VCaP (cell line): ENCODE measurements around the gene PKN1.

ENCODE experiments used
- H3K27ac ChIP-seq: fragments of 450-650 bp; 2 replicates; pipeline ENCODE4 v1.5.1; 2017
- CTCF ChIP-seq: fragments of 450-650 bp; conservative IDR thresholded peaks from 2 replicates; pipeline ENCODE4 v1.5.1; 2017; ENCODE audit warnings: mild to moderate bottlenecking, moderate library complexity

PKN1 gene

GRCh38 chr19:14479309-14479974, 46.3 kb downstream of the PKN1 start:
- no peak overlapping the region for H3K27ac ChIP-seq

GRCh38 chr19:14479975-14480699, 47.0 kb downstream of the PKN1 start:
- TF ChIP-seq CTCF: peak; percentile 81
- no peak overlapping the region for H3K27ac ChIP-seq

More at GRCh38 chr19:14479309-14479974, 46.3 kb downstream of the PKN1 start:
- TF ChIP-seq CTCF: no peak

GRCh38 chr19:14480700-14481079, 47.6 kb downstream of the PKN1 start:
- no peak overlapping the region for H3K27ac ChIP-seq

GRCh38 chr19:14482172-14482941, 49.3 kb downstream of the PKN1 start:
- no peak for TF ChIP-seq CTCF
- no peak overlapping the region for H3K27ac ChIP-seq

More at GRCh38 chr19:14480700-14481079, 47.6 kb downstream of the PKN1 start:
- no peak for TF ChIP-seq CTCF

GRCh38 chr19:14487370-14488125, 54.4 kb downstream of the PKN1 start:
- H3K27ac ChIP-seq: no peak overlapping the region
- no peak for TF ChIP-seq CTCF

- no peak overlapping the region for H3K27ac ChIP-seq
These were observed 59.7 kb downstream of the PKN1 start for GRCh38 chr19:14492756-14493337.

More at GRCh38 chr19:14492756-14493337, 59.7 kb downstream of the PKN1 start:
- TF ChIP-seq CTCF: no peak
